ENCODE results near the gene PTPRF.
A peak's percentile ranks its signal among the peaks of the same experiment; 100 is the strongest.

PTPRF gene

GRCh38 chr1:43650310-43651085 lies 119.8 kb downstream of the PTPRF start:
- H3K4me3 ChIP-seq (ENCODE audit: low read depth, low read length): peak overlapping the region; percentile 98
- TF ChIP-seq CTCF (IDR thresholded peaks at IDR 0.05; ENCODE audit: low read depth, low read length) (no peak), POLR2A (IDR thresholded peaks at IDR 0.05; ENCODE audit: extremely low read depth, insufficient read length) (peak; percentile 91)
- DNase-seq (ENCODE audit: low read depth): peak; percentile 95

GRCh38 chr1:43651188-43651587 lies 120.5 kb downstream of the PTPRF start:
- DNase-seq (ENCODE audit: low read depth): no peak
- TF ChIP-seq CTCF (IDR thresholded peaks at IDR 0.05; ENCODE audit: low read depth, low read length): no peak
- no peak for TF ChIP-seq POLR2A (IDR thresholded peaks at IDR 0.05; ENCODE audit: extremely low read depth, insufficient read length)
- TF ChIP-seq MAX (IDR thresholded peaks at IDR 0.05; ENCODE audit: low read depth, low read length): no peak
- TF ChIP-seq MYC (IDR thresholded peaks at IDR 0.05; ENCODE audit: low read depth, low read length): no peak
- H3K4me3 ChIP-seq (ENCODE audit: low read depth, low read length): peak overlapping the region; percentile 98

- TF ChIP-seq CTCF (IDR thresholded peaks at IDR 0.05; ENCODE audit: low read depth, low read length): no peak
- no peak for TF ChIP-seq MAX (IDR thresholded peaks at IDR 0.05; ENCODE audit: low read depth, low read length)
- TF ChIP-seq MYC (IDR thresholded peaks at IDR 0.05; ENCODE audit: low read depth, low read length): no peak
- no peak for TF ChIP-seq POLR2A (IDR thresholded peaks at IDR 0.05; ENCODE audit: extremely low read depth, insufficient read length)
- peak overlapping the region; percentile 98 for H3K4me3 ChIP-seq (ENCODE audit: low read depth, low read length)
- no peak for DNase-seq (ENCODE audit: low read depth)
These were observed 121.2 kb downstream of the PTPRF start for GRCh38 chr1:43651902-43652301.

GRCh38 chr1:43653339-43653738 lies 122.7 kb downstream of the PTPRF start:
- DNase-seq (ENCODE audit: low read depth): peak; percentile 66
- TF ChIP-seq POLR2A (IDR thresholded peaks at IDR 0.05; ENCODE audit: extremely low read depth, insufficient read length) (no peak), CTCF (IDR thresholded peaks at IDR 0.05; ENCODE audit: low read depth, low read length) (peak; percentile 41)
- peak overlapping the region; percentile 38 for H3K4me3 ChIP-seq (ENCODE audit: low read depth, low read length)

- peak overlapping the region; percentile 38 for H3K4me3 ChIP-seq (ENCODE audit: low read depth, low read length)
- TF ChIP-seq CTCF (IDR thresholded peaks at IDR 0.05; ENCODE audit: low read depth, low read length): no peak
- TF ChIP-seq MYC (IDR thresholded peaks at IDR 0.05; ENCODE audit: low read depth, low read length): peak; percentile 41; the same call in 1 of the 2 replicates
- peak; percentile 83 for DNase-seq (ENCODE audit: low read depth)
These were observed 123.2 kb downstream of the PTPRF start for GRCh38 chr1:43653893-43654292.

GRCh38 chr1:43655953-43656352 lies 125.3 kb downstream of the PTPRF start:
- no peak for TF ChIP-seq MYC (IDR thresholded peaks at IDR 0.05; ENCODE audit: low read depth, low read length)
- no peak for TF ChIP-seq MAX (IDR thresholded peaks at IDR 0.05; ENCODE audit: low read depth, low read length)
- no peak for TF ChIP-seq POLR2A (IDR thresholded peaks at IDR 0.05; ENCODE audit: extremely low read depth, insufficient read length)
- TF ChIP-seq CTCF (IDR thresholded peaks at IDR 0.05; ENCODE audit: low read depth, low read length): no peak
- DNase-seq (ENCODE audit: low read depth): no peak
- H3K4me3 ChIP-seq (ENCODE audit: low read depth, low read length): no peak overlapping the region
